ENCODE measurements around the gene CCDC89.

Gene CCDC89

GRCh38 chr11:85685820-85686459 is at the start of gene CCDC89:
CCDC89 (minus strand) TSS chr11:85686195; CDS start chr11:85686130, 65 bp downstream.
- Mint-ChIP-seq H3K27me3 (ENCODE audit: low read depth) (peaks cover 2% of the 10 kb centered on the region), H3K36me3 (ENCODE audit: low read depth) (peaks cover 4% of the 10 kb centered on the region), H3K9me3 (no peaks in the 10 kb centered on the region), H3K27ac (no peak within 1 kb of the TSS), H3K4me3 (no peak within 1 kb of the TSS), H3K4me1 (ENCODE audit: low read depth) (peaks cover 19% of the 10 kb centered on the region)
- DNase-seq (ENCODE audit: low spot score) = no peak

GRCh38 chr11:85732965-85733364 is 47.0 kb upstream of the CCDC89 start:
- Mint-ChIP-seq H3K27ac (no peak overlapping the region), H3K9me3 (no peaks in the 10 kb centered on the region), H3K36me3 (ENCODE audit: low read depth) (peaks cover 42% of the 10 kb centered on the region), H3K27me3 (ENCODE audit: low read depth) (no peaks in the 10 kb centered on the region), H3K4me3 (no peak overlapping the region), H3K4me1 (ENCODE audit: low read depth) (peaks cover 7% of the 10 kb centered on the region)
- no peak for DNase-seq (ENCODE audit: low spot score)

- Mint-ChIP-seq H3K4me3 (no peak overlapping the region), H3K9me3 (no peaks in the 10 kb centered on the region), H3K4me1 (ENCODE audit: low read depth) (peaks cover 5% of the 10 kb centered on the region), H3K36me3 (ENCODE audit: low read depth) (peaks cover 41% of the 10 kb centered on the region), H3K27me3 (ENCODE audit: low read depth) (no peaks in the 10 kb centered on the region), H3K27ac (no peak overlapping the region)
- DNase-seq (ENCODE audit: low spot score) = no peak
Measured at GRCh38 chr11:85726381-85726780, 40.4 kb upstream of the CCDC89 start.

- no peak overlapping the region for H3K4me3 Mint-ChIP-seq
- DNase-seq (ENCODE audit: low spot score) = no peak
- peaks cover 38% of the 10 kb centered on the region for H3K36me3 Mint-ChIP-seq (ENCODE audit: low read depth)
- no peak overlapping the region for H3K27ac Mint-ChIP-seq
- H3K4me1 Mint-ChIP-seq (ENCODE audit: low read depth) = peaks cover 5% of the 10 kb centered on the region
- peaks cover 2% of the 10 kb centered on the region for H3K27me3 Mint-ChIP-seq (ENCODE audit: low read depth)
- H3K9me3 Mint-ChIP-seq = no peaks in the 10 kb centered on the region
Measured at GRCh38 chr11:85725510-85726258, 39.7 kb upstream of the CCDC89 start.

- peaks cover 37% of the 10 kb centered on the region for H3K36me3 Mint-ChIP-seq (ENCODE audit: low read depth)
- no peak overlapping the region for H3K27ac Mint-ChIP-seq
- DNase-seq (ENCODE audit: low spot score) = no peak
- H3K4me3 Mint-ChIP-seq = no peak overlapping the region
- H3K9me3 Mint-ChIP-seq = no peaks in the 10 kb centered on the region
- H3K27me3 Mint-ChIP-seq (ENCODE audit: low read depth) = peaks cover 8% of the 10 kb centered on the region
- peaks cover 5% of the 10 kb centered on the region for H3K4me1 Mint-ChIP-seq (ENCODE audit: low read depth)
Measured at GRCh38 chr11:85724748-85725465, 38.9 kb upstream of the CCDC89 start.

- H3K4me1 Mint-ChIP-seq (ENCODE audit: low read depth) = peaks cover 5% of the 10 kb centered on the region
- H3K4me3 Mint-ChIP-seq = no peak overlapping the region
- no peaks in the 10 kb centered on the region for H3K9me3 Mint-ChIP-seq
- no peak overlapping the region for H3K27ac Mint-ChIP-seq
- peaks cover 29% of the 10 kb centered on the region for H3K36me3 Mint-ChIP-seq (ENCODE audit: low read depth)
- H3K27me3 Mint-ChIP-seq (ENCODE audit: low read depth) = peaks cover 10% of the 10 kb centered on the region
- no peak for DNase-seq (ENCODE audit: low spot score)
Measured at GRCh38 chr11:85723088-85723487, 37.1 kb upstream of the CCDC89 start.

GRCh38 chr11:85721191-85721590 is 35.2 kb upstream of the CCDC89 start:
- H3K27me3 Mint-ChIP-seq (ENCODE audit: low read depth) = peaks cover 10% of the 10 kb centered on the region
- H3K4me3 Mint-ChIP-seq = no peak overlapping the region
- H3K27ac Mint-ChIP-seq = no peak overlapping the region
- H3K36me3 Mint-ChIP-seq (ENCODE audit: low read depth) = peaks cover 15% of the 10 kb centered on the region
- peaks cover 9% of the 10 kb centered on the region for H3K4me1 Mint-ChIP-seq (ENCODE audit: low read depth)
- no peak for DNase-seq (ENCODE audit: low spot score)
- H3K9me3 Mint-ChIP-seq = no peaks in the 10 kb centered on the region

- peaks cover 10% of the 10 kb centered on the region for H3K27me3 Mint-ChIP-seq (ENCODE audit: low read depth)
- no peak overlapping the region for H3K27ac Mint-ChIP-seq
- peaks cover 5% of the 10 kb centered on the region for H3K4me1 Mint-ChIP-seq (ENCODE audit: low read depth)
- no peaks in the 10 kb centered on the region for H3K9me3 Mint-ChIP-seq
- H3K36me3 Mint-ChIP-seq (ENCODE audit: low read depth) = peaks cover 8% of the 10 kb centered on the region
- H3K4me3 Mint-ChIP-seq = no peak overlapping the region
- DNase-seq (ENCODE audit: low spot score) = no peak
Measured at GRCh38 chr11:85718991-85719807, 33.2 kb upstream of the CCDC89 start.

GRCh38 chr11:85718126-85718943 is 32.3 kb upstream of the CCDC89 start:
- Mint-ChIP-seq H3K4me1 (ENCODE audit: low read depth) (peaks cover 5% of the 10 kb centered on the region), H3K9me3 (no peaks in the 10 kb centered on the region), H3K36me3 (ENCODE audit: low read depth) (peaks cover 5% of the 10 kb centered on the region), H3K27ac (no peak overlapping the region), H3K4me3 (no peak overlapping the region), H3K27me3 (ENCODE audit: low read depth) (peaks cover 10% of the 10 kb centered on the region)
- no peak for DNase-seq (ENCODE audit: low spot score)

GRCh38 chr11:85717429-85717828 is 31.4 kb upstream of the CCDC89 start:
- Mint-ChIP-seq H3K27me3 (ENCODE audit: low read depth) (peaks cover 10% of the 10 kb centered on the region), H3K4me1 (ENCODE audit: low read depth) (peaks cover 5% of the 10 kb centered on the region), H3K4me3 (no peak overlapping the region), H3K36me3 (ENCODE audit: low read depth) (peaks cover 4% of the 10 kb centered on the region), H3K27ac (no peak overlapping the region), H3K9me3 (no peaks in the 10 kb centered on the region)
- no peak for DNase-seq (ENCODE audit: low spot score)

- H3K9me3 Mint-ChIP-seq = no peaks in the 10 kb centered on the region
- H3K4me1 Mint-ChIP-seq (ENCODE audit: low read depth) = peaks cover 5% of the 10 kb centered on the region
- H3K27me3 Mint-ChIP-seq (ENCODE audit: low read depth) = no peaks in the 10 kb centered on the region
- no peak for DNase-seq (ENCODE audit: low spot score)
- no peak overlapping the region for H3K4me3 Mint-ChIP-seq
- no peak overlapping the region for H3K27ac Mint-ChIP-seq
- H3K36me3 Mint-ChIP-seq (ENCODE audit: low read depth) = peaks cover 3% of the 10 kb centered on the region
Measured at GRCh38 chr11:85712953-85713352, 27.0 kb upstream of the CCDC89 start.

- H3K4me1 Mint-ChIP-seq (ENCODE audit: low read depth) = no peaks in the 10 kb centered on the region
- peaks cover 9% of the 10 kb centered on the region for H3K36me3 Mint-ChIP-seq (ENCODE audit: low read depth)
- no peaks in the 10 kb centered on the region for H3K27me3 Mint-ChIP-seq (ENCODE audit: low read depth)
- H3K4me3 Mint-ChIP-seq = no peak overlapping the region
- no peaks in the 10 kb centered on the region for H3K9me3 Mint-ChIP-seq
- H3K27ac Mint-ChIP-seq = no peak overlapping the region
- DNase-seq (ENCODE audit: low spot score) = no peak
Measured at GRCh38 chr11:85710917-85711316, 24.9 kb upstream of the CCDC89 start.

Measured in T-helper 2 cell treated with Interferon-gamma antibody and Interleukin-4, amounts not matched to agents 5 μg/mL and 100 μg/mL, for 36 hours (primary cell).